ENCODE data around the gene OR51V1. TPM values are rescaled to one million over a fixed set of nuclear protein-coding genes. Genes with fewer than 3 reads are reported as not detected.

The OR51V1 gene
- polyA plus RNA-seq, 2 of the 4 experiments (the other 2 are of a cell fraction), result not detected

DNA sequence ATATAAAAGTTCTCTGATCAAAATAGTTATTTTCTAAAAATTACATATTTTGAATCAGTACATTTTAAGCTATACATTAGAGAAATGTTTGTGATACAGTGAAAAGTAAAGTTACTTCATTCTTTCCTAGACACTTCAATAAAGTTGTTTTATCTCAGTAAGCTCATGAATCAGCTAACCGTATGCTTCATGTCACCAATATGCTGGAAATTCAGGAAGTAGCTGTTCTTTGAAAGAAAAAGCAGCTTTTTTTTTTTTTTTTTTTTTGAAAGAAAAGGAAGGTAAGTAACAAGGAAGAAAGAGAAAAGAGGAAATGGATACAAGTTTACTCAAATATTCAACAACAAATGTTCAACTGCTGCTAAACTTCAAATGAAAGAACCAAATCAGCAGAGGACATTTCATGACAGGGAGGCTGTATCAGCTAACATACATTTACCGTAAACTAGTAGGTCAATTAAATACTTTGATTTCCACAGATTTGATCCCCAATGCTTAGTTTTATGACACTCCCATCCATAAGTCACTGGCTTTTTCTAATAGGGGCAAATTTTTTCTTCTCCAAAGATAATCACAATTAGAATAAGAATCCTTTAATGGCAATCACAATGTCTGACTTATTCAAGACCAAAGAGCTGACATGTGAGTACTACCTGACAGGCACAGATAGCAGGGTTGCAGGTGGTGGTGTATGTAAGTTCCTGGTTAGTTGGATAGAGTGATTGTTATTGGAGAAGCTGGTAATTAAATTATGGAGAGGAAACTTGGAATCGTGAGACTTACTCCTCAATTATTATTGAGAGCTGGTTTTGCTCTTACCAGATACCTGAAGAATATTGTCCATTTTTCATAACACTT is 46.7 kb downstream of the OR51V1 start (continued):
- TF ChIP-seq, protein P1, sequence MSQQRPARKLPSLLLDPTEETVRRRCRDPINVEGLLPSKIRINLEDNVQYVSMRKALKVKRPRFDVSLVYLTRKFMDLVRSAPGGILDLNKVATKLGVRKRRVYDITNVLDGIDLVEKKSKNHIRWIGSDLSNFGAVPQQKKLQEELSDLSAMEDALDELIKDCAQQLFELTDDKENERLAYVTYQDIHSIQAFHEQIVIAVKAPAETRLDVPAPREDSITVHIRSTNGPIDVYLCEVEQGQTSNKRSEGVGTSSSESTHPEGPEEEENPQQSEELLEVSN (IDR thresholded peaks at IDR 0.05; ENCODE audit: borderline replicate concordance, low read depth), result no peak
- no peak for TF ChIP-seq RCOR1 (IDR thresholded peaks at IDR 0.05; ENCODE audit: low read depth, low read length)
- TF ChIP-seq, protein P2, sequence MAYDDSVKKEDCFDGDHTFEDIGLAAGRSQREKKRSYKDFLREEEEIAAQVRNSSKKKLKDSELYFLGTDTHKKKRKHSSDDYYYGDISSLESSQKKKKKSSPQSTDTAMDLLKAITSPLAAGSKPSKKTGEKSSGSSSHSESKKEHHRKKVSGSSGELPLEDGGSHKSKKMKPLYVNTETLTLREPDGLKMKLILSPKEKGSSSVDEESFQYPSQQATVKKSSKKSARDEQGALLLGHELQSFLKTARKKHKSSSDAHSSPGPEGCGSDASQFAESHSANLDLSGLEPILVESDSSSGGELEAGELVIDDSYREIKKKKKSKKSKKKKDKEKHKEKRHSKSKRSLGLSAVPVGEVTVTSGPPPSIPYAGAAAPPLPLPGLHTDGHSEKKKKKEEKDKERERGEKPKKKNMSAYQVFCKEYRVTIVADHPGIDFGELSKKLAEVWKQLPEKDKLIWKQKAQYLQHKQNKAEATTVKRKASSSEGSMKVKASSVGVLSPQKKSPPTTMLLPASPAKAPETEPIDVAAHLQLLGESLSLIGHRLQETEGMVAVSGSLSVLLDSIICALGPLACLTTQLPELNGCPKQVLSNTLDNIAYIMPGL (CRISPR knock-in tag; IDR thresholded peaks at IDR 0.05; ENCODE audit: borderline replicate concordance), result no peak
- TF ChIP-seq RNF2 (IDR thresholded peaks at IDR 0.05; ENCODE audit: borderline replicate concordance, low read depth), result no peak
- TF ChIP-seq CHD2 (IDR thresholded peaks at IDR 0.05; ENCODE audit: low read length, partially characterized antibody), result no peak
- TF ChIP-seq RFX5 (IDR thresholded peaks at IDR 0.05), result no peak
- no peak for TF ChIP-seq ZFP36 (IDR thresholded peaks at IDR 0.05; ENCODE audit: borderline replicate concordance, partially characterized antibody)

DNA sequence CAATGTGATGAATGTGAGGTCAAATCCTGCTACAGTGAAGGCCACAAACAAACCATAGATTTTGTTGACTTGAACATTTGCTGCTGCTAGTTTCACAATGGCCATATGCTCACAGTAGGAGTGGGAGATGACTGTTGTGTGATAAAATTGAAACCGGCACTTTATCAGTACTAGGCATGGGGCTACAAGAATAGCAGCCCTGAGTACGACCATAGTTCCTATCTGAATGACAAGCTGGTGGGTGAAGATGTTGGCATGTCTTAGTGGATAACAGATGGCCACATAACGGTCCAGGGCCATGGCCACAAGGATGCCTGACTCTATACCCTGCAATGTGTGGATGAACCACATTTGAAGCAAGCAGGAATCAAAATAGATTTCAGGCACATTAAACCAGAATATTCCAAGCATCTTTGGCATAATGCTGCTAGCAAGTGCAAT is 48.7 kb downstream of the OR51V1 start:
- DNase-seq (ENCODE audit: low read depth in 1 of 2, low spot score in 1 of 2) (no peak), FAIRE-seq (no peak), ATAC-seq (no peak)
- no peak for TF ChIP-seq CBX2 (IDR thresholded peaks at IDR 0.05; ENCODE audit: borderline replicate concordance, low read depth)
- TF ChIP-seq ZNF302 (CRISPR knock-in tag; IDR thresholded peaks at IDR 0.05), result no peak
- TF ChIP-seq, protein P3, sequence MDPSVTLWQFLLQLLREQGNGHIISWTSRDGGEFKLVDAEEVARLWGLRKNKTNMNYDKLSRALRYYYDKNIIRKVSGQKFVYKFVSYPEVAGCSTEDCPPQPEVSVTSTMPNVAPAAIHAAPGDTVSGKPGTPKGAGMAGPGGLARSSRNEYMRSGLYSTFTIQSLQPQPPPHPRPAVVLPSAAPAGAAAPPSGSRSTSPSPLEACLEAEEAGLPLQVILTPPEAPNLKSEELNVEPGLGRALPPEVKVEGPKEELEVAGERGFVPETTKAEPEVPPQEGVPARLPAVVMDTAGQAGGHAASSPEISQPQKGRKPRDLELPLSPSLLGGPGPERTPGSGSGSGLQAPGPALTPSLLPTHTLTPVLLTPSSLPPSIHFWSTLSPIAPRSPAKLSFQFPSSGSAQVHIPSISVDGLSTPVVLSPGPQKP (IDR thresholded peaks at IDR 0.05; ENCODE audit: low read depth, low read length), result no peak
- no peak for TF ChIP-seq RARB (CRISPR knock-in tag; IDR thresholded peaks at IDR 0.05)
- no peak for TF ChIP-seq FOSL2 (IDR thresholded peaks at IDR 0.05)
- TF ChIP-seq FOSL2 (CRISPR knock-in tag; IDR thresholded peaks at IDR 0.05), result no peak
- TF ChIP-seq RCOR1 (IDR thresholded peaks at IDR 0.05; ENCODE audit: low read depth, low read length), result no peak
- no peak for TF ChIP-seq MAX (IDR thresholded peaks at IDR 0.05)
- TF ChIP-seq CHD2 (IDR thresholded peaks at IDR 0.05; ENCODE audit: low read length, partially characterized antibody), result no peak
- TF ChIP-seq MYC (IDR thresholded peaks at IDR 0.05; ENCODE audit: borderline replicate concordance, low read length), result no peak
- TF ChIP-seq, protein P4, sequence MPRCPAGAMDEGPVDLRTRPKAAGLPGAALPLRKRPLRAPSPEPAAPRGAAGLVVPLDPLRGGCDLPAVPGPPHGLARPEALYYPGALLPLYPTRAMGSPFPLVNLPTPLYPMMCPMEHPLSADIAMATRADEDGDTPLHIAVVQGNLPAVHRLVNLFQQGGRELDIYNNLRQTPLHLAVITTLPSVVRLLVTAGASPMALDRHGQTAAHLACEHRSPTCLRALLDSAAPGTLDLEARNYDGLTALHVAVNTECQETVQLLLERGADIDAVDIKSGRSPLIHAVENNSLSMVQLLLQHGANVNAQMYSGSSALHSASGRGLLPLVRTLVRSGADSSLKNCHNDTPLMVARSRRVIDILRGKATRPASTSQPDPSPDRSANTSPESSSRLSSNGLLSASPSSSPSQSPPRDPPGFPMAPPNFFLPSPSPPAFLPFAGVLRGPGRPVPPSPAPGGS (IDR thresholded peaks at IDR 0.05), result no peak
- no peak for TF ChIP-seq EHF (CRISPR knock-in tag; IDR thresholded peaks at IDR 0.05)
- TF ChIP-seq HOXA7 (CRISPR knock-in tag; IDR thresholded peaks at IDR 0.05), result no peak
- no peak for TF ChIP-seq TFCP2L1 (CRISPR knock-in tag; IDR thresholded peaks at IDR 0.05)
- TF ChIP-seq, protein P2 (CRISPR knock-in tag; IDR thresholded peaks at IDR 0.05; ENCODE audit: borderline replicate concordance), result no peak
- no peak for TF ChIP-seq SREBF2 (IDR thresholded peaks at IDR 0.05)
- no peak for TF ChIP-seq RAD21 (conservative IDR thresholded peaks at IDR 0.05 in 1 of 2, IDR thresholded peaks at IDR 0.05 in 1 of 2)
- no peak for TF ChIP-seq KDM1A (IDR thresholded peaks at IDR 0.05; ENCODE audit: low read depth)
- no peak for TF ChIP-seq POLR2AphosphoS2 (conservative IDR thresholded peaks at IDR 0.05; ENCODE audit: low read length)
- TF ChIP-seq NPAS2 (CRISPR knock-in tag; IDR thresholded peaks at IDR 0.05; ENCODE audit: borderline replicate concordance), result no peak
- no peak for TF ChIP-seq BHLHE40 (IDR thresholded peaks at IDR 0.05; ENCODE audit: low read depth, low read length)
- H3K27ac ChIP-seq, result no peak overlapping the region
- no peak overlapping the region for H3K4me3 ChIP-seq
- 29% methylated on average over 3 of the region's 3 CpGs for WGBS (ENCODE audit: missing lambda C conversion rate)
- H3K9me3 ChIP-seq, result no peaks in the 10 kb centered on the region
- ChIA-PET POLR2A (no interaction called here), CTCF (no interaction called here)
- no peak overlapping the region for H3K4me2 ChIP-seq
- no peaks in the 10 kb centered on the region for H3K4me1 ChIP-seq
